GM19351 (cell line): Measurements from ENCODE around the gene IL1RAPL2.
"Not testable (repeated sequence)": the region's sequence is repeated elsewhere in the genome, so short reads cannot be mapped to it uniquely, and the experiment has no call there.

Experiments used
- ATAC-seq: cut with Tn5 transposase; IDR thresholded peaks from one replicate; pipeline ENCODE4 v1.9.1; 2021; ENCODE audit warnings: mild to moderate bottlenecking, moderate library complexity; ENCODE audit not compliant: unreplicated experiment

IL1RAPL2 gene

GRCh38 chrX:105134273-105134672 is 568.3 kb downstream of the IL1RAPL2 start:
- no peak for ATAC-seq

GRCh38 chrX:105136786-105137185 is 570.8 kb downstream of the IL1RAPL2 start:
- ATAC-seq: no peak

- no peak for ATAC-seq
Measured at GRCh38 chrX:105150036-105150435, 584.0 kb downstream of the IL1RAPL2 start.

GRCh38 chrX:105150557-105150956 is 584.6 kb downstream of the IL1RAPL2 start:
- no peak for ATAC-seq

GRCh38 chrX:105167233-105167632 is 601.2 kb downstream of the IL1RAPL2 start:
- no peak for ATAC-seq

- ATAC-seq: no peak
Measured at GRCh38 chrX:105168577-105168976, 602.6 kb downstream of the IL1RAPL2 start.

GRCh38 chrX:105173071-105173470 is 607.1 kb downstream of the IL1RAPL2 start:
- ATAC-seq: no peak

- no peak for ATAC-seq
Measured at GRCh38 chrX:105179644-105180043, 613.6 kb downstream of the IL1RAPL2 start.

GRCh38 chrX:105189093-105189492 is 623.1 kb downstream of the IL1RAPL2 start:
- ATAC-seq: no peak

- no peak for ATAC-seq
Measured at GRCh38 chrX:105190252-105190853, 624.4 kb downstream of the IL1RAPL2 start.

GRCh38 chrX:105191878-105192277 is 625.9 kb downstream of the IL1RAPL2 start:
- peak; percentile 73 for ATAC-seq

GRCh38 chrX:105209406-105209805 is 643.4 kb downstream of the IL1RAPL2 start:
- ATAC-seq: no peak

GRCh38 chrX:105210258-105210657 is 644.3 kb downstream of the IL1RAPL2 start:
- ATAC-seq: no peak

- ATAC-seq: no peak
Measured at GRCh38 chrX:105211066-105211575, 645.1 kb downstream of the IL1RAPL2 start.

GRCh38 chrX:105219454-105220401 is 653.7 kb downstream of the IL1RAPL2 start:
- ATAC-seq: no peak

- ATAC-seq: no peak
Measured at GRCh38 chrX:105220636-105221035, 654.6 kb downstream of the IL1RAPL2 start, which contains the start of gene TEX13A. Gene TEX13A, minus strand, starts transcription at chrX:105220694. Its CDS starts 297 bp downstream, at chrX:105220397.

- no peak for ATAC-seq
Measured at GRCh38 chrX:105221374-105221773, 655.4 kb downstream of the IL1RAPL2 start.

- no peak for ATAC-seq
Measured at GRCh38 chrX:105226499-105226898, 660.5 kb downstream of the IL1RAPL2 start.

- no peak for ATAC-seq
Measured at GRCh38 chrX:105228602-105229001, 662.6 kb downstream of the IL1RAPL2 start.

- no peak for ATAC-seq
Measured at GRCh38 chrX:105229146-105229545, 663.1 kb downstream of the IL1RAPL2 start.

GRCh38 chrX:105237407-105237806 is 671.4 kb downstream of the IL1RAPL2 start:
- ATAC-seq: not testable (repeated sequence)

- no peak for ATAC-seq
Measured at GRCh38 chrX:105241056-105241455, 675.1 kb downstream of the IL1RAPL2 start.
